ENCODE results near the gene RPS10.

DNA sequence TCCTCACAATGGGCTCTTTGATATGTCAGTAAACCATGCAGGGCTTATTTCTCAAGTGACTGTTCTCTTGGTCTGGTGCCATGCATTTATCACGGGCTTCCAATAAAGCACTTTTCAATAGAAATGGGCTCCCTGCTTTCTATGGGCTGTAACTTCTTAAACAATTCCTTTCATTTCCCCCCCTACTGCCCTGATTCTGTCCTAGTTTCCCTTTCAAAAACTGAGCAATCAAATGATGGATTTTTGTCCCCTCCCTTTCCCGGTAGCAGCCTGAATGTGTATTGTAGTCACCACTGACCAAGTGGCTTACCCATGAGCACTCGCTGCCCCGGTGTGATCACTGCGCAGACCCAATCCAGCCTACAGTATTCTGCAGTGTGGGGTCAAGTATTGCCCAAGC, 13.9 kb downstream of the RPS10 start:
- TF ChIP-seq MYC (IDR thresholded peaks at IDR 0.05; ENCODE audit: low read depth, low read length) (no peak), CTCF (IDR thresholded peaks at IDR 0.05; ENCODE audit: extremely low read depth in 1 of 2, insufficient read depth in 1 of 2, low read depth in 1 of 2, low read length in 2 of 2) (no peak), POLR2A (IDR thresholded peaks at IDR 0.05; ENCODE audit: low read depth, low read length) (no peak), EZH2 (IDR thresholded peaks at IDR 0.05; ENCODE audit: borderline replicate concordance, low read depth, low read length, severe bottlenecking) (no peak), FOS (IDR thresholded peaks at IDR 0.05; ENCODE audit: borderline replicate concordance, insufficient read depth, low read length) (no peak)
- TF ChIP-seq, protein P1, sequence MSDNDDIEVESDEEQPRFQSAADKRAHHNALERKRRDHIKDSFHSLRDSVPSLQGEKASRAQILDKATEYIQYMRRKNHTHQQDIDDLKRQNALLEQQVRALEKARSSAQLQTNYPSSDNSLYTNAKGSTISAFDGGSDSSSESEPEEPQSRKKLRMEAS (IDR thresholded peaks at IDR 0.05; ENCODE audit: insufficient read depth, insufficient read length), result no peak

All from endothelial cell of umbilical vein (primary cell).